NCI-H82 treated with DMSO at 0.1 percent for 48 hours (cell line): Measurements from ENCODE around the gene SRRD.

Source experiments
- DNase-seq: peaks from one replicate; lab custom pipeline; 2025; ENCODE audit not compliant: unreplicated experiment; lab: John Stamatoyannopoulos, UW

The SRRD gene

GRCh38 chr22:26452236-26453016, 31.3 kb upstream of the SRRD start:
- DNase-seq, result no peak

GRCh38 chr22:26453216-26453615, 30.5 kb upstream of the SRRD start:
- DNase-seq, result no peak

GRCh38 chr22:26453812-26454500, 29.7 kb upstream of the SRRD start:
- peak; percentile 9 for DNase-seq

GRCh38 chr22:26457661-26458272, 25.9 kb upstream of the SRRD start:
- no peak for DNase-seq

- DNase-seq, result no peak
Observed at GRCh38 chr22:26460202-26460601, 23.5 kb upstream of the SRRD start.

GRCh38 chr22:26461188-26461810, 22.4 kb upstream of the SRRD start:
- DNase-seq, result peak; percentile 71

- no peak for DNase-seq
Observed at GRCh38 chr22:26462051-26462450, 21.6 kb upstream of the SRRD start.

GRCh38 chr22:26462641-26463040, 21.0 kb upstream of the SRRD start:
- no peak for DNase-seq

- DNase-seq, result no peak
Observed at GRCh38 chr22:26463101-26463661, 20.5 kb upstream of the SRRD start.

- no peak for DNase-seq
Observed at GRCh38 chr22:26463688-26464087, 20.0 kb upstream of the SRRD start.

GRCh38 chr22:26464312-26464711, 19.4 kb upstream of the SRRD start:
- DNase-seq, result no peak

GRCh38 chr22:26466196-26466595, 17.5 kb upstream of the SRRD start:
- DNase-seq, result no peak

- no peak for DNase-seq
Observed at GRCh38 chr22:26470807-26471206, 12.9 kb upstream of the SRRD start.

- DNase-seq, result no peak
Observed at GRCh38 chr22:26471522-26471921, 12.2 kb upstream of the SRRD start.

- no peak for DNase-seq
Observed at GRCh38 chr22:26474682-26475081, 9.0 kb upstream of the SRRD start.

GRCh38 chr22:26476705-26477340, 6.9 kb upstream of the SRRD start:
- no peak for DNase-seq

- DNase-seq, result peak; percentile 19
Observed at GRCh38 chr22:26477341-26477731, 6.3 kb upstream of the SRRD start.

- DNase-seq, result peak; percentile 37
Observed at GRCh38 chr22:26479043-26479791, 4.5 kb upstream of the SRRD start.

- DNase-seq, result no peak
Observed at GRCh38 chr22:26479792-26480610, 3.7 kb upstream of the SRRD start.

- no peak for DNase-seq
Observed at GRCh38 chr22:26480611-26480932, 3.1 kb upstream of the SRRD start.
